Jurkat, Clone E6-1 (cell line): ENCODE results near the gene ZNF232. TPM values are rescaled to one million over a fixed set of nuclear protein-coding genes. Genes with fewer than 3 reads are reported as not detected.
A peak's percentile ranks its signal among the peaks of the same experiment; 100 is the strongest.
"Not testable (repeated sequence)": the region's sequence is repeated elsewhere in the genome, so short reads cannot be mapped to it uniquely, and the experiment has no call there.

Source experiments
- DNase-seq: peaks from one replicate; pipeline ENCODE4 v3.0.0-alpha.2; 2011; ENCODE audit warnings: low read depth, low spot score
- H3K4me3 ChIP-seq: 2 replicates; pipeline ENCODE4 v1.5.1; 2011; ENCODE audit warnings: mild to moderate bottlenecking, low read length, control low read depth, moderate library complexity
- polyA plus RNA-seq: library from polyadenylated mRNA; unstranded; fragments of >200 nt; gene quantifications from one replicate; pipeline ENCODE4 v1.2.1, GENCODE V29; 2012; ENCODE audit warnings: missing spikeins; ENCODE audit not compliant: insufficient read length, insufficient read depth

The ZNF232 gene
- polyA plus RNA-seq, result 17.7 TPM

GRCh38 chr17:5111402-5112204 lies at the start of gene ZNF232:
TSS of gene ZNF232 (minus strand) at chr17:5111878. CDS start at chr17:5111822, 56 bp downstream.
- DNase-seq, result peak; percentile 87

GRCh38 chr17:5160702-5161101 lies 49.0 kb upstream of the ZNF232 start:
- DNase-seq, H3K4me3 ChIP-seq: not testable (repeated sequence)

More at GRCh38 chr17:5111402-5112204, at the start of gene ZNF232:
- H3K4me3 ChIP-seq, result peak within 1 kb of the TSS; percentile 94

- not testable (repeated sequence) for DNase-seq, H3K4me3 ChIP-seq
Measured at GRCh38 chr17:5146122-5146521, 34.4 kb upstream of the ZNF232 start.

- not testable (repeated sequence) for H3K4me3 ChIP-seq, DNase-seq
Measured at GRCh38 chr17:5142877-5143276, 31.2 kb upstream of the ZNF232 start.

GRCh38 chr17:5139458-5139732 lies 27.7 kb upstream of the ZNF232 start:
- H3K4me3 ChIP-seq, result no peak overlapping the region
- no peak for DNase-seq

GRCh38 chr17:5138616-5139457 lies 27.2 kb upstream of the ZNF232 start:
- no peak for DNase-seq
- H3K4me3 ChIP-seq, result no peak overlapping the region

GRCh38 chr17:5138198-5138544 lies 26.5 kb upstream of the ZNF232 start:
- DNase-seq, H3K4me3 ChIP-seq: not testable (repeated sequence)

- H3K4me3 ChIP-seq, DNase-seq: not testable (repeated sequence)
Measured at GRCh38 chr17:5137511-5138197, 26.0 kb upstream of the ZNF232 start.

GRCh38 chr17:5136580-5137412 lies 25.1 kb upstream of the ZNF232 start:
- H3K4me3 ChIP-seq, DNase-seq: not testable (repeated sequence)

- DNase-seq, result no peak
- no peak overlapping the region for H3K4me3 ChIP-seq
Measured at GRCh38 chr17:5135726-5136579, 24.3 kb upstream of the ZNF232 start.

- not testable (repeated sequence) for H3K4me3 ChIP-seq, DNase-seq
Measured at GRCh38 chr17:5135131-5135712, 23.5 kb upstream of the ZNF232 start.

GRCh38 chr17:5134571-5134970 lies 22.9 kb upstream of the ZNF232 start:
- H3K4me3 ChIP-seq, DNase-seq: not testable (repeated sequence)

- DNase-seq, result not testable (repeated sequence)
Measured at GRCh38 chr17:5133961-5134360, 22.3 kb upstream of the ZNF232 start.

GRCh38 chr17:5133311-5133710 lies 21.6 kb upstream of the ZNF232 start:
- no peak for DNase-seq
- no peak overlapping the region for H3K4me3 ChIP-seq

More at GRCh38 chr17:5133961-5134360, 22.3 kb upstream of the ZNF232 start:
- H3K4me3 ChIP-seq, result not testable (repeated sequence)

GRCh38 chr17:5132503-5133225 lies 21.0 kb upstream of the ZNF232 start:
- not testable (repeated sequence) for H3K4me3 ChIP-seq, DNase-seq

GRCh38 chr17:5131799-5132502 lies 20.3 kb upstream of the ZNF232 start:
- not testable (repeated sequence) for DNase-seq, H3K4me3 ChIP-seq
